Activated naive CD4-positive, alpha-beta T cell treated with anti-CD3 and anti-CD28 coated beads for 36 hours (primary cell): ENCODE measurements around the gene SERTAD1. TPM values are rescaled to one million over a fixed set of nuclear protein-coding genes. Genes with fewer than 3 reads are reported as not detected.
"Not testable (repeated sequence)": the region's sequence is repeated elsewhere in the genome, so short reads cannot be mapped to it uniquely, and the experiment has no call there.

Experiments
- CTCF ChIA-PET: fragments of 350-600 bp; sonication (Branson Sonifier 250); formaldehyde crosslinking; loops from one replicate; lab custom pipeline; 2021; ENCODE audit warnings: antibody characterized with exemption; lab: Charles Lee
- DNase-seq: peaks from one replicate; pipeline ENCODE4 v3.0.0-alpha.2; 2020
- H3K27ac Mint-ChIP-seq: one replicate; pipeline ENCODE4 v1.8.0; 2021; ENCODE audit warnings: mild to moderate bottlenecking, mixed read lengths
- H3K27me3 Mint-ChIP-seq: one replicate; pipeline ENCODE4 v1.8.0; 2021; ENCODE audit warnings: low read depth, mixed read lengths
- H3K36me3 Mint-ChIP-seq: one replicate; pipeline ENCODE4 v1.8.0; 2021; ENCODE audit warnings: low read depth, mixed read lengths
- H3K4me1 Mint-ChIP-seq: one replicate; pipeline ENCODE4 v1.8.0; 2021; ENCODE audit warnings: low read depth, mixed read lengths
- H3K4me3 Mint-ChIP-seq: one replicate; pipeline ENCODE4 v1.8.0; 2021; ENCODE audit warnings: mild to moderate bottlenecking, moderate library complexity, mixed read lengths
- H3K9me3 Mint-ChIP-seq: one replicate; pipeline ENCODE4 v1.8.0; 2021; ENCODE audit warnings: mixed read lengths
- intact Hi-C: fragments of 100-400 bp; cut with micrococcal nuclease; formaldehyde crosslinking; loops from one replicate; pipeline ENCODE4 v1.15.1; 2023
- total RNA-seq, 2 experiments: library from RNA; stranded (reverse); gene quantifications; one replicate each; pipeline ENCODE4 v1.2.3, GENCODE V29; 2021

The SERTAD1 gene
- total RNA-seq, 2 experiments from 2014 or later, result 8.8 to 9.2 TPM

GRCh38 chr19:40432760-40433159, 7.0 kb upstream of the SERTAD1 start:
- H3K9me3 Mint-ChIP-seq, H3K27me3 Mint-ChIP-seq, H3K27ac Mint-ChIP-seq, DNase-seq, H3K4me3 Mint-ChIP-seq, H3K36me3 Mint-ChIP-seq: not testable (repeated sequence)
- H3K4me1 Mint-ChIP-seq, result peaks cover 10% of the 10 kb centered on the region
- intact Hi-C loops, result loop anchor here (1.0 kb wide), 2 partner anchors 7 to 11 kb away; partner anchors contain the start of gene SERTAD1
- CTCF ChIA-PET, result interaction anchor here (3.0 kb wide), 1 partner anchor 12 kb away, joined by 15 read pairs; no protein-coding TSS in a partner anchor

DNA sequence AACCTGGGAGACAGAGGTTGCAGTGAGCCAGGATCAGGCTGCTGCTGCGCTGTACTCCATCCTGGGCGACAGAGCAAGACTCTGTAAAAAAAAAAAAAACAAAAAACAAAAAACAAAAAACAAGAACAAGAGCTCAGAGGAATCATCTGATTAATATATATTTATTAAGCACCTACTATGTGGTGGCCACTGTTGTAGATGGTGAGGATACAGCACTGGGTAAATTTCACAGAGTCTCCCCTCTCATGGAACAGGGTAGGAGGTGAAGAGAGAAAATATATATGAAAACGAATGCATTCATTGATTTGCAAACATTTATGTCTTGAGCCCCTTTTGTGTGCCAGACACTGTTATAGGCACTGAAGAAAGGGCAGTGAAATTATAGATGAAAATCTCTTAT, 5.9 kb upstream of the SERTAD1 start:
- peaks cover 10% of the 10 kb centered on the region for H3K4me1 Mint-ChIP-seq
- CTCF ChIA-PET, result interaction anchor here (0.7 kb wide), 1 partner anchor 9 kb away, joined by 4 read pairs; no protein-coding TSS in a partner anchor
- H3K27ac Mint-ChIP-seq, result no peak overlapping the region
- H3K4me3 Mint-ChIP-seq, result no peak overlapping the region
- DNase-seq, result no peak
- intact Hi-C loops, result no loop called here
- H3K27me3 Mint-ChIP-seq, result no peaks in the 10 kb centered on the region
- H3K36me3 Mint-ChIP-seq, result no peaks in the 10 kb centered on the region
- no peaks in the 10 kb centered on the region for H3K9me3 Mint-ChIP-seq

- intact Hi-C loops, DNase-seq, H3K36me3 Mint-ChIP-seq, H3K27me3 Mint-ChIP-seq, H3K27ac Mint-ChIP-seq, H3K4me3 Mint-ChIP-seq, H3K9me3 Mint-ChIP-seq: not testable (repeated sequence)
- peaks cover 13% of the 10 kb centered on the region for H3K4me1 Mint-ChIP-seq
- CTCF ChIA-PET, result interaction anchor here (0.6 kb wide), 2 partner anchors 84 to 695 kb away, joined by 4 read pairs; no protein-coding TSS in a partner anchor
Observed at GRCh38 chr19:40430242-40430641, 4.5 kb upstream of the SERTAD1 start.

- H3K4me1 Mint-ChIP-seq, result peaks cover 17% of the 10 kb centered on the region
- intact Hi-C loops, result loop anchor here (5.0 kb wide), 2 partner anchors 289 to 1026 kb away; partner anchors contain the start of genes COQ8B and ITPKC
- H3K27me3 Mint-ChIP-seq, DNase-seq, CTCF ChIA-PET, H3K27ac Mint-ChIP-seq, H3K9me3 Mint-ChIP-seq, H3K4me3 Mint-ChIP-seq, H3K36me3 Mint-ChIP-seq: not testable (repeated sequence)
Observed at GRCh38 chr19:40428197-40428596, 2.4 kb upstream of the SERTAD1 start.

GRCh38 chr19:40424637-40425449, 949 bp downstream of the SERTAD1 start:
- Mint-ChIP-seq H3K4me3 (peak overlapping the region; percentile 89), H3K4me1 (peaks cover 22% of the 10 kb centered on the region), H3K36me3 (peaks cover 12% of the 10 kb centered on the region), H3K9me3 (no peaks in the 10 kb centered on the region), H3K27ac (peak overlapping the region; percentile 97), H3K27me3 (no peaks in the 10 kb centered on the region)
- CTCF ChIA-PET, result interaction anchor here (0.6 to 1.2 kb wide), 4 partner anchors 11 to 227 kb away, joined by 3 to 6 read pairs (median 4); no protein-coding TSS in a partner anchor
- DNase-seq, result peak; percentile 35
- intact Hi-C loops, result loop anchor here (1.0 to 5.0 kb wide), 9 partner anchors 8 to 1023 kb away; partner anchors contain the start of genes AKT2, BLVRB, C19orf47 and COQ8B

- Mint-ChIP-seq H3K4me1 (peaks cover 22% of the 10 kb centered on the region), H3K27me3 (no peaks in the 10 kb centered on the region), H3K9me3 (no peaks in the 10 kb centered on the region), H3K36me3 (peaks cover 12% of the 10 kb centered on the region), H3K27ac (peak overlapping the region; percentile 75), H3K4me3 (peak overlapping the region; percentile 30)
- intact Hi-C loops, result loop anchor here (2.0 kb wide), 2 partner anchors 139 to 191 kb away; partner anchors contain the start of gene AKT2
- CTCF ChIA-PET, result interaction anchor here (0.6 to 1.2 kb wide), 4 partner anchors 14 to 227 kb away, joined by 3 to 4 read pairs (median 3); no protein-coding TSS in a partner anchor
- no peak for DNase-seq
Observed at GRCh38 chr19:40423938-40424337, 1.9 kb downstream of the SERTAD1 start.

- Mint-ChIP-seq H3K27me3 (no peaks in the 10 kb centered on the region), H3K9me3 (no peaks in the 10 kb centered on the region), H3K36me3 (peaks cover 12% of the 10 kb centered on the region), H3K27ac (peak overlapping the region; percentile 94), H3K4me1 (peaks cover 22% of the 10 kb centered on the region), H3K4me3 (peak overlapping the region; percentile 86)
- CTCF ChIA-PET, result interaction anchor here (1.2 kb wide), 1 partner anchor 15 kb away, joined by 3 read pairs; no protein-coding TSS in a partner anchor
- no peak for DNase-seq
- intact Hi-C loops, result no loop called here
Observed at GRCh38 chr19:40422748-40423566, 2.8 kb downstream of the SERTAD1 start.

GRCh38 chr19:40421993-40422747, 3.6 kb downstream of the SERTAD1 start:
- DNase-seq, result no peak
- Mint-ChIP-seq H3K36me3 (peaks cover 12% of the 10 kb centered on the region), H3K27ac (peak overlapping the region; percentile 94), H3K4me3 (peak overlapping the region; percentile 86), H3K4me1 (peaks cover 27% of the 10 kb centered on the region), H3K9me3 (no peaks in the 10 kb centered on the region), H3K27me3 (no peaks in the 10 kb centered on the region)
- CTCF ChIA-PET, result interaction anchor here (0.6 to 2.8 kb wide), 6 partner anchors 12 to 21 kb away, joined by 4 to 15 read pairs (median 8); no protein-coding TSS in a partner anchor
- intact Hi-C loops, result loop anchor here (1.0 kb wide), 2 partner anchors 22 to 44 kb away; partner anchors contain the start of gene SERTAD3

DNA sequence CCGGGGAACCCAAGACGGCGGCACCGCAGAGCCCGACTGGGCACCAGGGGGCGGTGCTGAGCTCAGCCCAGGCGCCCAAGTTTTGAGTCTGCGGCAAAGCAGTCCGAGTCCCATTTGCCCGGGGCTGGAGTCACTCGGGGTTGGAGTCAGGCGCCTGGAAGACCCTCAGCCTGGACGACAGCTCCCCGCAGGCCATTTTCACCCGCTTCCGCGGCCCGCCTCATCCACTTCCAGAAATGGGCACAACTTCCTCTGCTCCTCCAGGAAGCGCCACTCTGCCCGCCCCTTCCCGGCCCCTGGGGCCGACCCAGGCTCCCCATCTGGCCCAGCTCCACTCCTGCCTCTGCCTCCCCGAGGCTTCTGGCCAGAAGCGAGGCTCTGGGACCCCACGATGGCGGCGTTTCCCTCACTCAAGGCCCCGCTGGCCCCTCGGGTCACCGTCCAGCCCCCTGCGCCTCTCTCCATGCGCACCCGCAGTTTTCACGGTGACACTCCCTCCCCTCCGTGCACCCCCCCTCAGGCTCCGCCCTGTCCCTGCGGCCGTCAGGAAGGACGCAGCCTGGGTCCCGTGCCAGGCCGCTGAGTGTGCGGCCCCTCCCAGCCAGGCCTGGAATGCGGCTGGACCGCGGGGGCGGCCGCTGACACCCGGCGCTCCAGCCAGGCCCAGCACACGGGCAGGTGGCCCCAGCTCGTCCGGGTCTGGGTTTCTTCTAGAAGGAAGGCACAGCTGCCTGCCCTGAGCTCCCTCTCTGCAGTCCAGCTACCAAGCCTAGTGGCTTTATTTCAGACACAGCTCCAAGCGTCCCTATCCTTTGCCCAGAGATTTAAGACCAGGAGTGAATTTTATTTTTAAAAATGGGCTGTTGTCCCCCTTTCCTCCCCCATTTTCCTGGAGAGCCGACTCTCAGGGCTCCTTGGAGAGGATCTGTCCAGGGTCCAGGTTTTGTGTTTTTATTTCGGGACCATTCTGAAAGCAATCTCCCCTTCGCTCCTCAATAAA, 4.7 kb downstream of the SERTAD1 start:
- CTCF ChIA-PET, result interaction anchor here (0.6 to 2.8 kb wide), 24 partner anchors 10 to 452 kb away, joined by 3 to 15 read pairs (median 4); partner anchors contain the start of genes BLVRB, C19orf47 and PLD3
- Mint-ChIP-seq H3K4me1 (peaks cover 28% of the 10 kb centered on the region), H3K27me3 (no peaks in the 10 kb centered on the region), H3K36me3 (peaks cover 12% of the 10 kb centered on the region), H3K9me3 (no peaks in the 10 kb centered on the region), H3K27ac (peak overlapping the region; percentile 94), H3K4me3 (peak overlapping the region; percentile 86)
- DNase-seq, result peak; percentile 84
- intact Hi-C loops, result loop anchor here (1.0 kb wide), 2 partner anchors 23 to 45 kb away; partner anchors contain the start of gene SERTAD3

DNA sequence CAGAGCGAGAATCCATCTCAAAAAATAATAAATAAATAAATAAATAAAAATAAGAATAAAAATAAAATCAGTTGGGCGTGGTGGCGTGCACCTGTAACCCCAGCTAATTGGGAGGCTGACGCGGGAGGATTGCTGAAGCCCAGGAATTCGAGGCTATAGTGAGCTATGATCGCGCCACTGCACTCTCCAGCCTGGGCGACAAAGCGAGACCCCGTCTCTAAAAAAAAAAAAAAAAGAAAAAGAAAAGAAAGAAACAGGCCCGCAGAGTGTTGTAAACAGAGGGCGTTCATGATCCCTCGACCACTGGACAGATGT, 5.4 kb downstream of the SERTAD1 start:
- no peaks in the 10 kb centered on the region for H3K27me3 Mint-ChIP-seq
- H3K36me3 Mint-ChIP-seq, result peaks cover 10% of the 10 kb centered on the region
- peaks cover 28% of the 10 kb centered on the region for H3K4me1 Mint-ChIP-seq
- peak overlapping the region; percentile 94 for H3K27ac Mint-ChIP-seq
- H3K4me3 Mint-ChIP-seq, result peak overlapping the region; percentile 86
- no peaks in the 10 kb centered on the region for H3K9me3 Mint-ChIP-seq
- CTCF ChIA-PET, result interaction anchor here (0.6 to 2.8 kb wide), 24 partner anchors 9 to 451 kb away, joined by 3 to 15 read pairs (median 4); partner anchors contain the start of genes BLVRB, C19orf47 and PLD3
- intact Hi-C loops, result no loop called here
- no peak for DNase-seq
